ENCODE data around the gene RBP3. TPM values are rescaled to one million over a fixed set of nuclear protein-coding genes. Genes with fewer than 3 reads are reported as not detected.
"Not testable (repeated sequence)": the region's sequence is repeated elsewhere in the genome, so short reads cannot be mapped to it uniquely, and the experiment has no call there.

Gene RBP3
- polyA plus RNA-seq, 3 donors, result not detected

GRCh38 chr10:47379901-47380300 lies 31.7 kb downstream of the RBP3 start:
- no peak overlapping the region for H3K27ac ChIP-seq (ENCODE audit: low read depth, low read length)
- 64 to 71% (median 70%) methylated on average over 11 of the region's 11 CpGs for WGBS, 3 donors

DNA sequence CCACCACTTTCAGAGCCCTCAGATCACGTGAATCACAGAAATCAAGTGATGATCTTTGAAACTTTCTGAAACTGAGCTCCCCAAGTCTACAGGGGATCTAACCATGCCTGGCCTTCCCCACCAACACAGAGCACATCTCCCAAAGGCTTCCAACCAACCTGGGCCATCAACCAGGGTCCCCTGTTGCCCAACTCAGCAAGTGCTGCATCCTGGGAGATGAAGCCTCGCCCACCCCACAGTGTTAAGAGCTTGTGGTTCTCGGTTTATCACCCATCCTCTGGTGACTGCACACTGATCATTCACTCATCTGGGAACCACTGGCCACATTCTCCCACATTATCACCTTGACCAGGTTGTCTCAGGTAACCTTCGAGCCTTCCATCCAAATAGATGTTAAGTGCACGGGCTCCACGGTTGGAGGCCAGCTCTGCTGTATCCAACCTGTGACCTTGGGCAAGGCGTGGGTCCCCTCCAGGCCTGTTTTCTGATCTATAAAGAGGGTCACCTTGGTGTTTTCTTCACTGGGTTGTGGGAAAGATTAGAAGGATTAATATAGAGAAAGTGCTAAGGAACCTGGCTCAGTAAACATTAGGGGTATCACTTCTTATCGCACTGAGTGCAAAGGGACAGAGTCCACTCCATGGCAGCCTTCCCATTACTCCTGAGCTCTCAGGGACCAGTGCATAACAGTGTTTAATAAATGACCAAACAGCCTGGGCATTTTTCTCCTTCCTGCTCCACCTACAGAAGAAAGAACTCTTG lies 32.4 kb downstream of the RBP3 start:
- 53 to 80% (median 80%) methylated on average over 8 of the region's 8 CpGs for WGBS, 3 donors
- no peak overlapping the region for H3K27ac ChIP-seq (ENCODE audit: low read depth, low read length)

- no peak overlapping the region for H3K27ac ChIP-seq (ENCODE audit: low read depth, low read length)
- 63 to 84% (median 66%) methylated on average over 1 of the region's 1 CpG for WGBS, 3 donors
Observed at GRCh38 chr10:47381103-47381395, 32.9 kb downstream of the RBP3 start.

DNA sequence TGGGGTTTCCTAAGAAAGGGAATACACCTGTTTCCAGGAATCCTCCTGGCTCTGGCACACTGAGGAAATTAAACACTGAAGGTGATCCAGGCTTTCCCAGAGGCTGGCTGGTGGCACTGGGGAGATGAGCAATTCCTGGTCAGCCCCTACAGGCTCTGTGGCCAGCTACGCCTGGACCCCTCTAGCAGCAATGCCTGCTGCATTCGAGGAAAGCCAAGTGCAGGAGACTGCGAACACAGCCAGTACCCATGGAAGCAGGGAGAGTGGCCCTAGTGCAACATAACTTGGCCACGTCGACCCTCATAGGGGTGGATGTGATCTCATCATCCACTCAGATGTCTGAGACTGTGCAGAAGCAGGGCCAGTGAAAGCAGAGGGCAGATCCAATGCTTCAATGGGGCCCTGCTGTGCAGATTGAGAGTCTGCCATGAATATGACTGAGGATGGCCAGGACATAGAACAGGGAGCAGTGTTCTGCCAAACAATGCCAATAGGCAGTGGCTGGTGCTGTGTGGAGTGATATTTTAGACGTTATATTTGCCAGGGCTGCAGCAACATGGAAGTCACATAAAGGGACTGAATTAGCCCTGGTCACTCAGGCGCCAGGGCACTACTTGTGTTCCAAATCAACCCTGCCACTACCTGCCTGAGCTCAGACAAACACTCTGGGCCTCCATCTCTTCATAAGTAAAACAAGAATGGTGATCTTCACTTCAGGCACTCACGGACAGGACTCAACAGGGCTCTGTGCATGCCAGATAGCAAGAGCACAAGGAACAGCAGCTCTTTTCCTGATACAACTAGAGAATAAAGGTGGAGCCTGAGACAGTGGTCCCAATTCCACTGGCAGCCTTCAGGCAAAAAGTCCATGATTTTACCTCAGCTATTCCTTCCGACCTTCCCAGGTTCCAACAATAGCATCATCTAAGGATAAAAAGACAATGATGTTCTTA lies 33.5 kb downstream of the RBP3 start:
- H3K27ac ChIP-seq (ENCODE audit: low read depth, low read length), result no peak overlapping the region
- 79 to 84% (median 81%) methylated on average over 9 of the region's 9 CpGs for WGBS, 3 donors

DNA sequence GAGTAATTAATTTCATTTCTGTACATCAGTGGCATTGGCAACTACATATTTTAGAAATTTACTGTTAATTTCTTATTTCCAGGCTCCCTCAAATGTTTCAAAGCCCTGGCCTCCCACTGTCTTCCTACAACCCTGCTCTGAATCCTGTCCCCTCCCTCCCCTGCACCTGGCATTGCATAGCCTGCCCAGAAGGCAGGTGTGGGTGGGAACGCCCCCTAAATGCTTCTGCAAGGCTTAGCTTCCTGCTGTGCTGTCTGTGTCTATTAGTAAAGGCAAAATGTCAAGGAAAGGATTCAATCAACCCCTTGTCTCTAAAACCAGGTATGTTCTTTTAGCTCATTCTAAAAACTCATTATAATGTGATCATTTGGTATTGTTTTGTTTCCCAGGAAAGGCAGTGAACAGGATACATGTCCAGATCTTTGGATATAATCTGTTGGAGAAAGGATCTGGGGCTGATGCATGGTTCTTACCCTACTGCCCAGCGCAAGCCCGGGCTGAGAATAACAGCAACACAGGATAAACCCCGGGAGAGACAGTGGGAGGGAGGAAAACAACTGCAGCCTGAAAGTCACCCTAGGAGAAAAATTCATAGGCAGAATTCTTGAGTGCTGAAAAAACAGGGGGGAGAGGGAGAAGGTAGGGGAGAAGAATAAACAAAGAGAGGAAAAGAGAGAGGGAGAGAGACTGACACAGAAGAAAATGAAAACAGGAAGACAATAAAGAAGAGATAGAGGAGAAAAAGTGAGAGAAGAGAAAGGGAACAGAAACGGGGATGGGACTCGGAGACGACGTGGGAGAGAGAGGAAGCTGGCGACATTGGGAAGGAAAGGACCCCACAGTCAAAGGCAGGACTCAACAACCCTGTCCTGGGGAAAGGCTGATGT lies 35.3 kb downstream of the RBP3 start:
- 17 to 23% (median 18%) methylated on average over 9 of the region's 9 CpGs for WGBS, 3 donors
- H3K27ac ChIP-seq (ENCODE audit: low read depth, low read length), result no peak overlapping the region

DNA sequence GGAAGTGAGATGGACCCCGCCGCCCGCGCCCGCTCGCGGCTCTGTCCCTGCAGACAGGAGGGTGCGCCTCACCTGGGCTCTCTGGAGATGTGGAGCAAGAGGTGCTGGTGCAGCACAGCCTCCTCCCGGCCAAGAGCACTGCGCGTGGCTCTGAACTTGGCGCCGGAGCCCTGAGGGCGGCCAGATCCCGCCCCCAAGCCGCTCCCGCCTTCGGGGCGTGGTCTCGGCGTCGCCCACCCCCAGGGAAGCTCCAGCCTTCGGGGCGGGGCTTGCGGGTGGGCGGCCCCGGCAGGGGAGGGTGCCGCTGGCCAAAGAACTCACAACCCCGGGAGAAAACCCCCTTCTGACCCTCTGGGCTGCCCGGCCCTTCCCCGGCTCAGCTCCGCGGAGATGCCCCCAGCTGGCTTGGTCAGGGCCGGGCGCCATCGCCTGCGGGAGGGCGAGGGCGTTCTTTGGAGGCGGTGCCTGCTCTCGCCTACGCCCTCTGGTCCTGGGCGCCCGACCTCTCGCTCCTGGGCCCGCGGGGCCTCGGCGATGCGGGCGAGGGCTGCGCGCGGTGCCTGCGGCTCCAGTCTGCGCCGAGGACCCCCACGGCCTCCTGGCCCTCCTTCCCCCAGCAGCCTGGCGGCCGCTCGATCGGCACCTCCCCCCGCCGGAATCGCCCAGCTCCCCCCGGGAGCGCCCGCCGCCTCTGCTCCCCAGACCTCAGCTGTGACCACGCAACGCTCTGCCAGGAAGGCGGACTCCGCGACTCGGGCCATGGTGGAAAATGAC lies 36.2 kb downstream of the RBP3 start, which contains the start of gene ZNF488:
Gene ZNF488 (minus strand): TSS at position 146 of the 774 bp plus-strand sequence. CDS start 15,464 bp downstream, outside the sequence.
- H3K27ac ChIP-seq (ENCODE audit: low read depth, low read length), result no peak within 1 kb of the TSS
- 0 to 1% (median 0%) methylated on average over 59 to 75 of the region's 75 CpGs for WGBS, 3 donors

DNA sequence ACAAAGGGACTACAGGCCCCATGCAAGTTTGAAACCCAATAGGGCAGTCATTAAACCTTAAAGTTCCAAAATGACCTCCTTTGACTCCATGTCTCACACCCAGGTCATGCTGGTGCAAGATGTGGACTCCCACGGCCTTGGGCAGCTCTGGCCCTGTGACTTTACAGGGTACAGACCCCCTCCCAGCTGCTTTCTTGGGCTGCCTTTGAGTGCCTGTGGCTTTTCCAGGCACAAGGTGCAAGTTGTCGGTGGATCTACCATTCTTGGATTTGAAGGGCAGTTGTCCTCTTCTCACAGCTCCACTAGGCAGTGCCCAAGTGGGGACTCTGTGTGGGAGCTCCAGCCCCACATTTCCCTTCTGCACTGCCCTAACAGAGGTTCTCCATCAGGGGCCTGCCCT lies 37.9 kb downstream of the RBP3 start:
- 86 to 95% (median 95%) methylated on average over 2 of the region's 2 CpGs for WGBS, 3 donors
- H3K27ac ChIP-seq (ENCODE audit: low read depth, low read length), result not testable (repeated sequence)

DNA sequence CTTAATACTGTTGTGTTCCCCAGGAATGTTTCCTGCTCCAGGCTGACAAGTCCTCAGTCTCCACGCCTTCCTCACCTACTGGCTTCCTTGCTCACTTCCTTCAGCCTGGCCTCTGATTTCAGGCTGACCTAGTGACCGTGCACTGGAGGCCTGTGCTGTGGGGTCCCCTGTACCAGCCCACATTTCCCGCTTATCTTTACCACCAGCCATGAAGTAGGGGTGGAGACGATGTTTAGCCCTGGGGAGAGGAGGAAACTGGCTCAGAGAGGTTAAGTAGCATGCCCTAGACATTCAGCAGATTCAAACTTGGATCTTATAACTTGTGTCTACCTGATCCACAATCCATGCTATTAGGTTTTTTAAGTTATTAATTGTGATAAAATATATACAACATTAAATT lies 40.7 kb downstream of the RBP3 start:
- WGBS, 3 donors, result 88 to 92% (median 88%) methylated on average over 4 of the region's 4 CpGs
- H3K27ac ChIP-seq (ENCODE audit: low read depth, low read length), result no peak overlapping the region

- 92 to 93% (median 92%) methylated on average over 3 of the region's 3 CpGs for WGBS, 3 donors
- no peak overlapping the region for H3K27ac ChIP-seq (ENCODE audit: low read depth, low read length)
Observed at GRCh38 chr10:47389619-47390018, 41.5 kb downstream of the RBP3 start.

GRCh38 chr10:47396311-47396717 lies 48.2 kb downstream of the RBP3 start:
- H3K27ac ChIP-seq (ENCODE audit: low read depth, low read length), result no peak overlapping the region

DNA sequence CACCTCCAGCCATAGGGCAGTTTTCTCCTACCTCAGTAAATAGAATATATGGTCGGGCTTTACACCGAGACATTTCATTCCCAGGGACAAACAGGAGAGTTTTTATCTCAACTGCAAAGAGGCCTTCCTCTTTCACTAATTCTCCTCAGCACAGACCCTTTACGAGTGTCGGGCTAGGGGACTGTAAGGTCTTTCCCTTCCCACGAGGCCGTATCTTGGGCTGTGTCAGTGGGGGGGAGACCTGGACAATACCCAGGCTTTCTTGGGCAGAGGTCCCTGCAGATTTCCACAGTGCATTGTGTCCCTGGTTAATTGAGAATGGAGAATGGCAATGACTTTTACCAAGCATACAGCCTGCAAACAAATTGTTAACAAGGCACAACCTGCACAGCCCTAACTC lies 49.1 kb downstream of the RBP3 start:
- no peak overlapping the region for H3K27ac ChIP-seq (ENCODE audit: low read depth, low read length)
- WGBS, 3 donors, result 84 to 87% (median 85%) methylated on average over 6 of the region's 6 CpGs

DNA sequence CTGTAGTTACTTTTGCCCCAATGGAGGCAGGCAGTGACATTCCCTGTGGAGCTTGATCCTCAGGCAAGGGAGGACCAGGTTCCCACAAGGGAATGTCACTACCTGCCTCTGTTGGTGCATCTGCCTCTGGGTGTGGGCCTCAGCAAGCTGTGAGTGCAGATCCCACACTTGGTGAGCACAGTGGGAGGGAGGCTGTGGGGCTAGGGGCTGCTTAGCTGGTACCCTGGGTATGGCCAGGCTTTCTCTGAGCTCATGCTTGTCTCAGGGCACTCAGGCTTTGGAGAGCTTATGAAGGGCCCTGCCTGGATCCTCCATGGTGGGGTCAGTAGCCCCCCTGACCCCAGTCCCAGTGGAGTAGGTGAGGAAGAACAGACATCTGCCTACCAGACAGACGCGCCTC lies 52.1 kb downstream of the RBP3 start:
- WGBS, 3 donors, result 96 to 100% (median 97%) methylated on average over 2 of the region's 2 CpGs
- H3K27ac ChIP-seq (ENCODE audit: low read depth, low read length), result no peak overlapping the region

DNA sequence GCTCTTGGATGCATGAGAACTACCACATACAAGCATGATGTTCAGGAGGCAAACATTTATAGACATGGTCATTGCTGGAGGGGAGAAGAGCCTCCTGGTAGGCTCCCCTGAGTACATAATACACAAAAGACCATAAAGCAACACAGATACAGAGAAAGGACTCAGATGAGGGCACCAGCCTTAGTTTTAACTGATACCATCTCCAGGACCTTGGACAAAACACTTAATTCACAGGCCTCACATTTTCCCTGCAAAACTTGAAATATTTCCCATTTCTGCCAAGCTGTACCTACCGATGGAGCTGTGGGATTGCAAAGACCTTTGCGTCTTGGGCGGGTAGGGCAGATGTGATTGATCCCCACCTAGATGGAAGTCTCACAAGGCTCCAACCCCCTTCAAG lies 52.6 kb downstream of the RBP3 start:
- 90 to 97% (median 95%) methylated on average over 3 of the region's 3 CpGs for WGBS, 3 donors
- no peak overlapping the region for H3K27ac ChIP-seq (ENCODE audit: low read depth, low read length)

- WGBS, 3 donors, result 93 to 97% (median 94%) methylated on average over 4 of the region's 4 CpGs
- no peak overlapping the region for H3K27ac ChIP-seq (ENCODE audit: low read depth, low read length)
Observed at GRCh38 chr10:47401210-47401609, 53.0 kb downstream of the RBP3 start.

- no peak overlapping the region for H3K27ac ChIP-seq (ENCODE audit: low read depth, low read length)
- WGBS, 3 donors, result 81 to 84% (median 83%) methylated on average over 10 of the region's 10 CpGs
Observed at GRCh38 chr10:47401874-47402640, 53.9 kb downstream of the RBP3 start.

- WGBS, 3 donors, result 45 to 69% (median 62%) methylated on average over 4 of the region's 4 CpGs
Observed at GRCh38 chr10:47402641-47403301, 54.6 kb downstream of the RBP3 start.

More at GRCh38 chr10:47402641-47403301, 54.6 kb downstream of the RBP3 start:
- H3K27ac ChIP-seq (ENCODE audit: low read depth, low read length), result no peak overlapping the region

Measured in adipose tissue (tissue), 3 donors.